GM23338 (cell line): ENCODE results near the gene ATF7. TPM values are rescaled to one million over a fixed set of nuclear protein-coding genes. Genes with fewer than 3 reads are reported as not detected.

ENCODE experiments used
- ATAC-seq: fragments of 200-7000 bp; cut with Tn5 transposase; 3 replicates; pipeline ENCODE4 v1.9.1; 2020
- DNase-seq: peaks from one replicate; pipeline ENCODE4 v3.0.0-alpha.2; 2015; ENCODE audit warnings: low spot score
- H2AFZ ChIP-seq: fragments of 200-600 bp; sonication (generic); 2 replicates; pipeline ENCODE4 v1.8.0; 2016; ENCODE audit warnings: antibody characterized with exemption, mild to moderate bottlenecking, moderate library complexity
- H3F3A ChIP-seq: fragments of 200-600 bp; sonication (generic); replicated peaks from 2 replicates; pipeline ENCODE4 v1.8.0; 2017; ENCODE audit warnings: antibody characterized with exemption, mixed run types, low read depth
- H3K27ac ChIP-seq: fragments of 200-600 bp; sonication (generic); 2 replicates; pipeline ENCODE4 v1.6.1; 2016; ENCODE audit warnings: low read depth
- H3K27me3 ChIP-seq: fragments of 200-600 bp; sonication (generic); 2 replicates; pipeline ENCODE4 v1.8.0; 2016; ENCODE audit warnings: mild to moderate bottlenecking, mixed run types, moderate library complexity; ENCODE audit not compliant: insufficient read depth
- H3K36me3 ChIP-seq: fragments of 200-600 bp; sonication (generic); 2 replicates; pipeline ENCODE4 v1.8.0; 2016; ENCODE audit warnings: mild to moderate bottlenecking; ENCODE audit not compliant: insufficient read depth
- H3K4me1 ChIP-seq: fragments of 200-600 bp; sonication (generic); 2 replicates; pipeline ENCODE4 v1.8.0; 2016; ENCODE audit warnings: mild to moderate bottlenecking, moderate library complexity; ENCODE audit not compliant: insufficient read depth
- H3K4me2 ChIP-seq: fragments of 200-600 bp; sonication (generic); 2 replicates; pipeline ENCODE4 v1.7.1; 2017; ENCODE audit warnings: mixed run types
- H3K4me3 ChIP-seq: fragments of 200-600 bp; sonication (generic); 2 replicates; pipeline ENCODE4 v1.6.1; 2016; ENCODE audit warnings: mixed run types
- H3K79me2 ChIP-seq: fragments of 200-600 bp; sonication (generic); replicated peaks from 2 replicates; pipeline ENCODE4 v1.8.0; 2017; ENCODE audit warnings: mild to moderate bottlenecking; ENCODE audit not compliant: insufficient read depth
- H3K9me2 ChIP-seq: fragments of 200-600 bp; sonication (generic); 2 replicates; pipeline ENCODE4 v1.8.0; 2017; ENCODE audit not compliant: insufficient read depth
- H4K20me1 ChIP-seq: fragments of 200-600 bp; sonication (generic); replicated peaks from 2 replicates; pipeline ENCODE4 v1.8.0; 2017; ENCODE audit warnings: mild to moderate bottlenecking; ENCODE audit not compliant: insufficient read depth
- H3K27ac Mint-ChIP-seq: 2 replicates; pipeline ENCODE4 v1.8.0; 2020; ENCODE audit warnings: inconsistent platforms, mild to moderate bottlenecking, moderate library complexity, mixed read lengths
- H3K27me3 Mint-ChIP-seq: 3 replicates; pipeline ENCODE4 v1.8.0; 2022; ENCODE audit warnings: low read depth, mild to moderate bottlenecking, moderate library complexity, mixed read lengths, inconsistent platforms; ENCODE audit not compliant: insufficient read depth, poor library complexity
- H3K36me3 Mint-ChIP-seq: 3 replicates; pipeline ENCODE4 v1.8.0; 2021; ENCODE audit warnings: low read depth, mild to moderate bottlenecking, inconsistent platforms, moderate library complexity, mixed read lengths
- H3K4me1 Mint-ChIP-seq: 3 replicates; pipeline ENCODE4 v1.8.0; 2020; ENCODE audit warnings: mild to moderate bottlenecking, inconsistent platforms, mixed read lengths
- H3K4me3 Mint-ChIP-seq: 3 replicates; pipeline ENCODE4 v1.8.0; 2021; ENCODE audit warnings: moderate library complexity, mild to moderate bottlenecking, inconsistent platforms, mixed read lengths
- H3K9me3 Mint-ChIP-seq: 3 replicates; pipeline ENCODE4 v1.8.0; 2020; ENCODE audit warnings: moderate library complexity, mild to moderate bottlenecking, inconsistent platforms, mixed read lengths
- CREB1 ChIP-seq: fragments of 250-450 bp; sonication (Bioruptor Pico); IDR thresholded peaks from 2 replicates; pipeline ENCODE4 v1.5.0; 2020; ENCODE audit warnings: low read depth, mild to moderate bottlenecking, moderate library complexity
- CTCF ChIP-seq, 2 experiments: fragments of 200-600 bp in 1 of 2; sonication (generic) in 1 of 2; conservative IDR thresholded peaks; 2 replicates each; pipeline versions ENCODE4 v1.5.1 to v1.6.1; 2016 to 2017; ENCODE audit warnings: antibody characterized with exemption in 2 of 2, low read depth in 2 of 2, mild to moderate bottlenecking in 2 of 2, moderate library complexity in 1 of 2
- ETS1 ChIP-seq: IDR thresholded peaks from 2 replicates; pipeline ENCODE4 v1.6.1; 2016; ENCODE audit warnings: antibody characterized with exemption
- EZH2 ChIP-seq: fragments of 200-600 bp; sonication (generic); IDR thresholded peaks from one replicate; pipeline ENCODE4 v1.8.0; 2017; ENCODE audit warnings: antibody characterized with exemption, mild to moderate bottlenecking, low read depth; ENCODE audit not compliant: unreplicated experiment
- EZH2phosphoT487 ChIP-seq: fragments of 200-600 bp; sonication (generic); IDR thresholded peaks from one replicate; pipeline ENCODE4 v1.8.1; 2018; ENCODE audit warnings: antibody characterized with exemption; ENCODE audit not compliant: unreplicated experiment
- NANOG ChIP-seq: IDR thresholded peaks from 2 replicates; pipeline ENCODE4 v1.6.1; 2016; ENCODE audit warnings: antibody characterized with exemption, borderline replicate concordance
- REST ChIP-seq: IDR thresholded peaks from one replicate; pipeline ENCODE4 v1.6.1; 2018; ENCODE audit warnings: antibody characterized with exemption; ENCODE audit not compliant: unreplicated experiment
- STAT1 ChIP-seq: IDR thresholded peaks from one replicate; pipeline ENCODE4 v1.6.1; 2016; ENCODE audit warnings: antibody characterized with exemption; ENCODE audit not compliant: unreplicated experiment
- ZNF114 ChIP-seq: fragments of 250-450 bp; sonication (Bioruptor Pico); IDR thresholded peaks from 2 replicates; pipeline ENCODE4 v1.5.0; 2020; ENCODE audit warnings: mild to moderate bottlenecking, moderate library complexity
- ZNF331 ChIP-seq: fragments of 250-450 bp; sonication (Bioruptor Pico); IDR thresholded peaks from 2 replicates; pipeline ENCODE4 v1.5.0; 2020; ENCODE audit warnings: low read depth, mild to moderate bottlenecking, moderate library complexity
- ZNF462 ChIP-seq: fragments of 250-450 bp; sonication (Bioruptor Pico); IDR thresholded peaks from 2 replicates; pipeline ENCODE4 v1.5.0; 2020; ENCODE audit warnings: mild to moderate bottlenecking, moderate library complexity
- polyA plus RNA-seq: library from polyadenylated mRNA; unstranded; fragments of >200 nt; fragmentation: Nextera tagmentation; extraction: Ambion mirVana; gene quantifications from 2 replicates; pipeline ENCODE4 v1.2.1, GENCODE V29; 2016
- total RNA-seq: library from RNA; depleted of rRNA; stranded (reverse); fragments of >200 nt; shearing (Covaris generic); gene quantifications from 2 replicates; pipeline ENCODE4 v1.2.3, GENCODE V29; 2014

ATF7 gene
- total and polyA plus RNA-seq, 2 experiments from 2014 or later: 13.9 to 16.3 TPM

- ATAC-seq (no peak), DNase-seq (no peak)
- no peak overlapping the region for H2AFZ ChIP-seq
- peaks cover 64% of the 10 kb centered on the region for H4K20me1 ChIP-seq
- no peak overlapping the region for H3K4me2 ChIP-seq
- H3K4me3 ChIP-seq: no peak overlapping the region
- peak overlapping the region; percentile 9; the same call in 1 of the 2 replicates for H3K27ac ChIP-seq
- H3K36me3 ChIP-seq: peaks cover 85% of the 10 kb centered on the region
- H3K9me3 Mint-ChIP-seq: no peaks in the 10 kb centered on the region
- no peaks in the 10 kb centered on the region for H3K27me3 ChIP-seq
- peaks cover 48% of the 10 kb centered on the region for H3K4me1 Mint-ChIP-seq
- H3K27ac Mint-ChIP-seq: no peak overlapping the region
- peaks cover 53% of the 10 kb centered on the region for H3K79me2 ChIP-seq
- no peaks in the 10 kb centered on the region for H3K9me2 ChIP-seq
- peaks cover 4% of the 10 kb centered on the region for H3K27me3 Mint-ChIP-seq
- H3K36me3 Mint-ChIP-seq: peaks cover 100% of the 10 kb centered on the region
- peaks cover 44% of the 10 kb centered on the region for H3F3A ChIP-seq
- no peak for TF ChIP-seq ETS1
- TF ChIP-seq ZNF331 (CRISPR knock-in tag): no peak
- TF ChIP-seq REST: no peak
- no peak for TF ChIP-seq STAT1
- TF ChIP-seq ZNF462 (CRISPR knock-in tag): no peak
- TF ChIP-seq EZH2: no peak
- no peak for TF ChIP-seq CREB1 (CRISPR knock-in tag)
- TF ChIP-seq EZH2phosphoT487: no peak
- no peak for TF ChIP-seq ZNF114 (CRISPR knock-in tag)
- no peak for TF ChIP-seq NANOG
- TF ChIP-seq CTCF (conservative IDR thresholded peaks at IDR 0.05; ENCODE audit: low read depth in 2 of 2): no peak
- peaks cover 27% of the 10 kb centered on the region for H3K4me1 ChIP-seq
- no peak overlapping the region for H3K4me3 Mint-ChIP-seq
These were observed 151.4 kb downstream of the ATF7 start for GRCh38 chr12:53474819-53475218.
